Stimulated activated CD4-positive, alpha-beta T cell treated with anti-CD3 and anti-CD28 coated beads, Interleukin-15, amount 100 ng/mL, for 1 hour (primary cell): Measurements from ENCODE around the gene OSBPL2.

Experiments used
- DNase-seq, 2 donors: peaks; one replicate each; pipeline ENCODE4 v3.0.0-alpha.2; 2020; ENCODE audit warnings: low read depth in 1 of 2, low spot score in 1 of 2

The OSBPL2 gene

DNA sequence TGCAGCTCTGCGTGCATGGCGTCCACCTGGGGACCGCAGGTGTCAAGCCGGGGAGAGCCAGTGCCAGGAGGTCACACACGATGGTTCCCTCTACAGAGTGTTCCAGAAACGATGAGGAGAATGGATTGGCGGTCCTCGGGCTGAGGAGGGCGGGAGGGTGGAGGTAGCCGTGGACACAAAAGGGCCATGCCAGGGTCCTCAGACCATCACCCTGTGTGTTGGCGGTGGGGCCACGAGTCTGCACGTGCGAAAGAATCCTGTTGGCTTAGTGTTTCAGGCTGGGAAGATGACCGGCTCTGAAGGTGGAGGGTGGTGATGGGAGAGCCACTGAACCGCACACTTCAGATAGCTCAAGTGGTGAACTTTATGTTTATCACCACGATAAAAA, 31.9 kb upstream of the OSBPL2 start:
- DNase-seq: no peak

DNA sequence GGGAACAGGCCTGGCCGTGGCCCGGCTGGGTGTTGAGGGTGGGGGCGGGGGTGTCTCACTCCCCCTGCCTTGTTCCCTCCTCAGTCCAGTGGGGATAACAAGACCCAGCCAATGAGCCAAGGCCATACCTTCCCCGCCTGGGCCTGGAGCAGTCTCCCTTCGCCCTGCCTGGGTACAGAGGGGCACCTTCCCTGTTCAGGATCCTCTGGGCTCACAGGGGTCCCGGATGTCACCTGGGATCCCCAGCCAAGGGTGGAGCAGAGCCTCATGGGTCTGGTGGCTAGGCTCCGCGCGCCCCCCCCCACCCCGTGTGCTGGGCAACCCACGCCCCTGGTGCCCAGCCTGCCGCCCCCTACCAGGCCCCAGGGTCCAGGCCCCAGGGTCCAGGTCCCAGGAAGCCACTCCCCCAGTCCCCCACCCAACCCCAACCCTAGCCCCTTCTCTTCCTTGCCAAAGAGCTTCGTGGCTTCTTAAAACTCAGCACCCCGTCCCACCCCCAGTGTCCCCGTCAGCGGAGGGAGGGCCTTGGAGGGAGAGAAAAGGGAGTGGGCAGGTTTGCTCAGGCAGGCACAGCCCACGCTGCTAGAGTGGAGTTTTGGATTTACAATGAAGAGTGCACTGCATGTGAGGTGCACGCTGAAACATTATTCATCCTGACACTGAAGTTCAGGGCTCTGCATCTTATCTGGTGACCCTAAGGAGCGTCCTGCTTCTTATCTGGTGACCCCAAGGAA, 30.1 kb upstream of the OSBPL2 start:
- DNase-seq: no peak

- DNase-seq: no peak
Measured at GRCh38 chr20:62208795-62209755, 29.2 kb upstream of the OSBPL2 start.

GRCh38 chr20:62209850-62210495, 28.3 kb upstream of the OSBPL2 start:
- DNase-seq: no peak

GRCh38 chr20:62210496-62210855, 27.8 kb upstream of the OSBPL2 start:
- DNase-seq: no peak

- no peak for DNase-seq
Measured at GRCh38 chr20:62211216-62211615, 27.1 kb upstream of the OSBPL2 start.

GRCh38 chr20:62211769-62212288, 26.5 kb upstream of the OSBPL2 start:
- no peak for DNase-seq

DNA sequence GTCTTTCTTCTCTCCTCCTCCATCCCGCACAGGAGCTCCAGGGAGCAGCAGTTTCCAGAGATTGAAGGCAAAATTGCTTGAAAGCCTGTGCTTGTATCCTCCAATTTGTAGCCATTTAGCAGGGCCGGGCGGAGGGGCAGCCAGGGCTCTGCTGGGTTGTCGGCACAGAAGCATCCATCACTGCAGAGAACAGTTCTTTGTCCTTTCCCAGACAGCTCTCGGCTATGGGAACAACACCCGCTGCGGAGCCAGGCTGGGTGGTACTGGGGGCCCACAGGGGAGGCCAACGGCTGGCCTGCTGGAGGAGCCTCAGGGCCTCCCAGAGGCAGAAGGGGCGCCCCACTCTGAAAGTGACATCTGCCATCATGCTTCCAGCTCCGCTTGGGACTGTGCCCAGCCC, 26.0 kb upstream of the OSBPL2 start:
- no peak for DNase-seq

GRCh38 chr20:62214067-62214466, 24.3 kb upstream of the OSBPL2 start:
- DNase-seq: no peak

DNA sequence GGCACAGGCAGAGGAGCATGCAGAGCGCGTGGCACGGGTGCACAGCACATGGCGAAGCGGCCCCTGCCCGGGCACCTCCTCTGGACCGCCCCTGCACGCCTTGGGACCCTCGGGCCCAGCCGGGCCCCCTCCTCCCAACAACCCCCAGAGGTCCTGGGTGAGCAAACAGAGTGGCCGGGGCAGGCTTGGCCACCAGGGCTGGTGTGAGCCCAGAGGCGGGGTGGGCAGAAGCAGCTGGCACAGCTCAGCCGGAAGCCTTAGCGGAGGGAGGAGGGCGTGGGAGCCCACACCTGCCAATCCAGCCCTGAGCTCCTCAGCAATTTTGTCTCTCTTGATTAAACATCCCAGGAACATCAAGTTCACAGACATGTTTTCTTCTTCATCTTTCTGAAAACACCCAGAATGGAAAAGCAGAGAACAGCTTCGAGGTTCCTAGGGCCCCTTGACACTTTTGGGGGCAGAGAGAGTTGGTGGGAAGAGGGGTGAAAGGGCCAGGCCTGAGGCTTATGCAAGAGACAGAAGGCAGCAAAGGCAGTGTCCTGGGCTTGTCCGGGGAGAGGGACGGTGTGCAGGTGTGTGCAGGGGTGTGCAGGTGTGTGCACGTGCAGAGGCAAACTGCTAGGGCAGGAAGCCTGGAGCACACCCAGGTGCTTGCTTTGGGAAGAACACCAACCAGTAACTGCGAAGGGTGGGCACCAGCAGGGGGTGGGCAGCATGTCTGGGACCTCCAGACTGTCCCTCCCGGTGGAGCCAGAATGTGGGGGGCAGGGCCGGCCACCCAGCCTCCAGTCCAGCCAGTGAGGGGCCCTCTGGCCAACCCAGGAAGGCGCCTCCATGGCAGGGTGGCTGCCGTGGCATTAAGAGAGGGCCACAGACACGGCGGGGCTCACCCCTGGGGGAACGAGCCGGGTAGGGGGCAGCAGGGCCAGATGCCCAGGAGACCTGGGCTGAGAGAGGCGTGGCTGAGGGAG, 23.0 kb upstream of the OSBPL2 start:
- no peak for DNase-seq

DNA sequence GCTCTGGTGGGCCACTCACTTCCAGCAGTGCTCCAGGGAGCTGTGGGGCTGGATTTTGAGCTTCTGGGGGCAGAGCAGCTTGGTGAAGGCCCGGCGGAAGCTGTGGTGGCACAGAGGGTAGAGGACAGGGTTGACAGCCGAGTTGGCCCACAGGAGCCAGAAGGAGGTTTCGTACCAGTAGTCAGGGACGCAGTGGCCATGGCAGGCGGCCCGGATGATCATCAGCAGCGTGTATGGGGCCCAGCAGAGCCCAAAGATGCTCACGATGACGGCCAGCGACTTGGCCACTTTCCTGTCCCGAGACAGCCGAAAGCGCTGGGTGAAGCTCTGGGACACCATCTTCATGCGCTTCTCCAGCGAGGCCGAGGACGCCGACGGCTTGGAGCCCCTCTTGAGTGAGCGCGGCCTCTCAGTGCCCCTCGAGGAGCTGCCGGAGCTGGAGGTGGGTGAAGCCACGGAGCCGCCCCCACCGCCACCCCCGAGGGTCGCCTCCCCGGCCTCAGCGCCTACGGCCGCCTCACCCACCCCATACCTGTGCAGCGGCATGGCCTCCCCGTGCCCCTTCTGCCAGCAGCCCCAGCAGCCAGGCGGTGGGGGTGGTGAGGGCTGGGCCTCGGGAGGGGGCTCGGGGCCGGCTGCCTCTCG, 22.2 kb upstream of the OSBPL2 start:
- no peak for DNase-seq

DNA sequence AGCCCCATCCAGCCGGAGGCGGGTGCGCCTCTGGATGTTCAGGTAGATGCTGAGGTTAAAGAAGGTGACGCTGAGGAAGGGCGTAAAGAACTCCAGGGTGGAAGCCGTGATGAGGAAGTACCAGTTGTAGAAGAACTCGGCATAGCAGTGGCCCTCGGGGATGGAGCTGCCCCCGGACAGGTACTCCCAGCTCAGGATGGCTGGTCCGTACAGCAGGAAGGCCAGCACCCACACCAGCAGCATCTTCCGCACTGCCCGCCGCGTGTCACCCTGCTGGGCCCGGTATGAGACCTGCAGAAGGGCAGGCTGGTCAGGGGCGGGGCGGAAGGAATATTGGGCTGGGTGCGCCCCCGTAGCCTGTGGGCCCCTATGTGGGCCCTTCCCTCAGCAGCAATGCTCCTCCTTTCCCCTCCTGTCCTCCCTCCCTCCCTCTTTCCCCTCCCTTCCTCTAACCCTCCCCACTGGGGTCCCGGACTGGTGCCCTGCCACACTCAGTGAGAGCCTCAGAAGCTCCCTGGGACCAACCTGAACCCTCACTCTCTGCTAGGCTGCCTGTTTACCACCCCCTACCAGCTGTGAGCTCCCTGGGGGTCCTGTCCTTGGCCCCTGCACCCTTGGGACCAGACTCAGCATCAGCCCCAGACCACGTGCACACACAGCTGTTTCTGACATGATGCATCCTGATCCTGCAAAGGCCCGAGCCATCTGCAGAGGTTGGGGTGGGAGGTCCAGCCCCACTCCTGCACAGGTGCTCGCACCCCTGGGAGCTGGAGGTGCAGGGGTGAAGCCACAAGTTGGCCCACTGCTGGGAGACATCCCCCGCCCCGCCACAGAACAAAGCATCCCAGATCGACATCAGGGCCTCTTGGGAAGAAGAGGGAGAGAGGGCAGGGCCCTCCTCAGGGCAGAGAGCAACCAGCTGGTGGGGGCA, 21.4 kb upstream of the OSBPL2 start:
- no peak for DNase-seq

- DNase-seq: no peak
Measured at GRCh38 chr20:62217913-62218773, 20.2 kb upstream of the OSBPL2 start.

DNA sequence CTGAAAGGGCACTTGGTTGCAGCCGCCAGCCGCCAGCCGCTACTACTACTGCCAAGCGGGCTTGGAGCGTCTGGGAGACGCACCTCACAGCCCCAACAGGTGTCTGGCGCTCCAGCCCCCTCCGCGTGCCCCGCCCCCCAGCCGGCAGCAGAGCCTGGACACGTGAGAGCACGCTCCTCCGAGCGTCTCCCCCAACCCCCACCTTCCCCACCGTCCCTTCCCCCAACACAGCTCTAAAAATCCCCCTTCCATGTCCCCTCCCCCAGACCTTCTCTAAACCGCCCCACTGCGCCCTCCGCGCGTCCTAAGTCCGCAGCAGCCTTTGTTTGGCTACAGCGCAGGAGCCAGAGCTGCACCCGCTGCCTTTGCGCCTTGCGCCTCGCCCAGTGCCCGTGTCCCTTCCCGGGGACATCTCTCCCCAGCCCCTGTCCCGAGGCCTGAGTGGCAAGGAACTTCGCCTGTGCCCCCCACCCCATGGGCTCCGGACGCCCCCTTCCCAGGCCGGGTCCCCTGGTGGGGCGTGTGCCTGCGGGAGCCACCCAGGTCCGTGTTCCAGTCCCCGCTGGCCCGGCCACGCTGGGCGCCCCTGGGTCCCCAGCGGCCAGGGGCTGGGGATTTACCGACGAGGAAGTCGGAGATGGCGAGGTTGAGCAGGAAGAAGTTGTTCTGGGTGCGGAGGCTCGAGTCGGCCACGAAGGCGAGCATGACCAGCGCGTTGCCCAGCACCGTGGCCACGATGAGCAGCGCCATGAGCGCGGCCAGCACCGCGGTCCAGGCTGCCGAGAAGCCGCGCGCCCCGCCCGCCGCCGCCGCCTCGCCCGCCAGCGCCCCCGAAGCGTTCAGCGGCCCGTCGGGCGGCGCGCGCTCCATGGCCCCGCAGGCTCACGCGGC, 19.0 kb upstream of the OSBPL2 start:
- DNase-seq: no peak

DNA sequence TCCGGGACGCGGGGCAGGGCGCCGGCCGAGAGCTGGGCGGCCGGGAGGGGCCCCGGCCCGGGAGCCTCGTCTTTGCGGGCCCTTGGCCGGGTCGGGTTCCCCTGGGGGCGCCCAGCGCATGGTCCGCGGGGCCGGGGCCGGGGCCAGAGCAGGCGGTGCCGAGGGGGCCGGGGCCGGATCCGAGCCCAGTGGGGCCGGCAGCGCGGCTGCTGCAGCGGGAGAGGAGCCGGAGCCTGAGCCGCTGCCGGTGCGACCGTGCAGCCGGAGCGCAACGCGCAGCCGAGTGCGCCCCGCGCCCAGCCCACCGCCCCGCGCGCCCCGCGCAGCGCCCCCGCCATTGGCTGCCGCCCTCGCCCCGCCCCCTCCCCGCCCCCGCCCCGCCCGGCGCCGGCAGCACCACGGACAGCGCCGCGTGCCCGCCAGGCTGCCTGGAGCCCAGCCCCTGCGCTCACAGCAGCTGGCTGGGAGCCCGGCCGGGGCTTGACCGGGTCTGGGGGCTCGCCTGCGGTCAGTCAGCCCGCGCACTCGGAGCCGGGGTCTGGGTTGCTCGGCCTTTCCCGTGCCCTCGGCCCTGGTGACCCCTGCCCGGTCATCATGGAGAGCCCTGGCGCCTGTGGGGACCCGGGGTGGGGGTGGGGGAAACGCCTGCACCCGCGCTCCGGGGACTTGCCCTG, 18.2 kb upstream of the OSBPL2 start, which contains the start of gene HRH3:
Gene HRH3 (minus strand): TSS at position 287 of the 674 bp plus-strand sequence. CDS start 308 bp downstream, outside the sequence.
- peak in 1 of 2 donors; percentile 26 for DNase-seq
